HUES6 (cell line): ENCODE data around the gene AREG.

ENCODE experiments used
- H3K27ac ChIP-seq: 2 replicates; pipeline ENCODE4 v1.7.0; 2013; ENCODE audit warnings: low read depth, mild to moderate bottlenecking, low read length, inconsistent platforms
- H3K27me3 ChIP-seq: 2 replicates; pipeline ENCODE4 v1.6.1; 2013; ENCODE audit warnings: low read length; ENCODE audit not compliant: control insufficient read depth, insufficient read depth
- H3K36me3 ChIP-seq: 2 replicates; pipeline ENCODE4 v1.6.1; 2013; ENCODE audit warnings: low read length; ENCODE audit not compliant: control insufficient read depth, insufficient read depth
- H3K4me1 ChIP-seq: 2 replicates; pipeline ENCODE4 v1.6.1; 2013; ENCODE audit warnings: low read length; ENCODE audit not compliant: control insufficient read depth, insufficient read depth
- H3K4me3 ChIP-seq: 2 replicates; pipeline ENCODE4 v1.5.1; 2013; ENCODE audit warnings: low read depth, low read length
- H3K9ac ChIP-seq: one replicate; pipeline ENCODE4 v1.6.1; 2013; ENCODE audit warnings: mild to moderate bottlenecking, low read length
- H3K9me3 ChIP-seq: 2 replicates; pipeline ENCODE4 v1.6.1; 2013; ENCODE audit warnings: low read depth, low read length; ENCODE audit not compliant: control insufficient read depth, insufficient read depth

The AREG gene

DNA sequence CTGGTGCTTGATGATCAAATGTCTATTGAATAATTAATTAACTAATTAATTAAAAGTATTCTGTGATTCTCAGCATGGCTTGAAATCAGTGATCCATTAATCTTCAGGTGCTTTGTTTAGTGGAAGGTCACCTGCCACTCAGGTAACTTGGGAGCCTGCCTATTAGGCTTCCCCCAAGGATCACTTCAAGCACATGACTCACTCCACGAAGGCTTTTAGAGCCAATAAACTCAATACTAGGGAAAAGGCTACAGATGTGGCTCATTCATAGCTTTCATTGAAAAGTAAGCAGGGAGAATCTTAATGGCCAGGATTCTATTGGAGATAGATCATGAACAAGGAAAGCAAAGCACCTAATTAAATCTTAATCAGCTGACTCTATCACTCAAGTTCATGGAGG, 21.3 kb downstream of the AREG start:
- no peak overlapping the region for H3K9ac ChIP-seq
- no peaks in the 10 kb centered on the region for H3K9me3 ChIP-seq
- H3K4me3 ChIP-seq = no peak overlapping the region
- no peak overlapping the region for H3K27ac ChIP-seq
- H3K4me1 ChIP-seq = no peaks in the 10 kb centered on the region
- no peaks in the 10 kb centered on the region for H3K27me3 ChIP-seq
- no peaks in the 10 kb centered on the region for H3K36me3 ChIP-seq

DNA sequence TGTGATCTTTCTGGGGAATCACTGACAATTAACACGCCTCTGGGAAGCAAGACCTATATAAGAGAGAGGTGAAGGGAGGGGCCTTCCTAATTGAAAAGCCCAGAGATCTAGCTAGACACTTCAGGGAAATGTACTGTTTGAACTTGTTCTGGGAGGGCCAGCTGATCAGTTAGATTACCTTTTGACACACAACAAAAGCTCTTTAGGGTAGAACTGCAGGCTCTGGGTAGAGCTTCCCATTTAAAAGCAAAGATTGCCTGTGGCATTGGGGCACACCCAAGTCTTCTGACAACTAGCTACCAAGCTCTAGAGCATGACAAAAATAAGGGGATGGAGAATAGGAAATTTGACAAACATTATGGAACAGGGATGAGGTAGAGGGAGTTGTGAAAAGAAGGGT, 26.3 kb downstream of the AREG start:
- no peak overlapping the region for H3K27ac ChIP-seq
- no peaks in the 10 kb centered on the region for H3K27me3 ChIP-seq
- H3K9me3 ChIP-seq = no peaks in the 10 kb centered on the region
- H3K4me3 ChIP-seq = no peak overlapping the region
- H3K36me3 ChIP-seq = no peaks in the 10 kb centered on the region
- H3K9ac ChIP-seq = no peak overlapping the region
- no peaks in the 10 kb centered on the region for H3K4me1 ChIP-seq

DNA sequence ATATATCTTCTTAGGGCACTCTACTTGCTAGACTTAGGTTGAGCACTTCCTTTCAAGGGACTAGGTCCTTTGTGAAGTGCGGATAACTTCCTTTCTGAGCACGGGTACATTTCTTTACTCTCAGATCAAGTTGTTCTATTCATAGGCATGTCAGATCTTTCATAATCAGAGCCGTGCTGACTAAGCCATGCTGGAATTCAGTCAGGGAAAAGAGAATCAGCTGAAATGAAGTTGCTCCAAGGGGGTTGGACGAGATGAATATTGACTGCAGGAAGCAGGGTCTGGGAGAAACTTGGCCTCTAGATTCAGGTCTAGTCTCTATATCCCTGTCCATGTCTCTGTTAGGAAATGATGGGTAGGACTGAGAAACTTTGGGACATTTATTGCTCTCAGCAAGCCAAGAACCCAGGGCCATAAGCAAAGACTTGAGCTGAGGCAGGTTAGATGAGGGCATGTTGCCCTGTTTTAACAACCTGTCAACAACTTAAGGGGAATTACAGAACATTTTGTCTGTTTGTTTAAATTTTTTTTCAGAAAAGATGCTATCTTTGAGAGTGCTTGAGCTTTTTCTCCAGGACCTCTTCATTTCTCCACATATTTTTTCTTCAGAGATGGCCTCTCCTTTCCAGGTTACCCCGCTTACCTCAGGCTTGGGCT, 28.3 kb downstream of the AREG start:
- no peak overlapping the region for H3K9ac ChIP-seq
- H3K4me3 ChIP-seq = no peak overlapping the region
- no peaks in the 10 kb centered on the region for H3K36me3 ChIP-seq
- no peaks in the 10 kb centered on the region for H3K27me3 ChIP-seq
- H3K4me1 ChIP-seq = no peaks in the 10 kb centered on the region
- H3K27ac ChIP-seq = no peak overlapping the region
- no peaks in the 10 kb centered on the region for H3K9me3 ChIP-seq

DNA sequence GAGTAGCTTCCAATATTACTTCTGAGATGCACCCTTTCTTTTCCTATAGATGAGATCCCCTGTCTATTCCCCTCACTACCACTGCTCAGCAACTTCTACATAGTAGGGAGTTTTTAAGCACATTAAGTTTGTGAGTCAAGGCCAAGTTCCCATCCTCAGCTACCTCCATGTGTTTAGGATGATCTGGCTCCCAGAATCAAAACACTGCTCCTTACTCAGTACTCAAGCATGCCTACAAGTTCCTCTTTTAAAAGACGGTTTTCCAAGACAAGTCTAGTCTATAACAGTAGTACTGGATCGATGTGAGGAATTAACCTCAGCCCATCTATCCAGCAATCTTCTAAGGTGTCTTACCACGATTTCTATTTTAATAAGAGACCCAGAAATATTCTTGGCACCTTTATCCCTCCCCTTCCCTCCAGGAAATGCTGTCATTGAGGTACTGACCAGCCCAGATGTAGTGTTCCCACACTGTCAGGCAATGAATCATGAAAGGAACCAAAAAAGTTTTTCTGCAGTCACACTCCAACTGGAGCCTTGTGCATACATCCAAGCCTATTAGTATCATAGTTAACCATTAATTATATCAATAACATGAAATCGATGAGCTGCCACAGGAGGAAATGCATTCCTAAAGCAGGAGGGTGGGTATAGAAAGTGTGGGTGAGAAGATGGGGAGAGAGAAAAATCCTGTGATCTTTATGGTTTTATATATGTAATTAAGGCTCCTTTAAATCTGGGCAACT, 29.6 kb downstream of the AREG start:
- Histone ChIP-seq H3K36me3 (no peaks in the 10 kb centered on the region), H3K9ac (no peak overlapping the region), H3K4me3 (no peak overlapping the region), H3K27ac (no peak overlapping the region), H3K4me1 (no peaks in the 10 kb centered on the region), H3K9me3 (no peaks in the 10 kb centered on the region), H3K27me3 (no peaks in the 10 kb centered on the region)

DNA sequence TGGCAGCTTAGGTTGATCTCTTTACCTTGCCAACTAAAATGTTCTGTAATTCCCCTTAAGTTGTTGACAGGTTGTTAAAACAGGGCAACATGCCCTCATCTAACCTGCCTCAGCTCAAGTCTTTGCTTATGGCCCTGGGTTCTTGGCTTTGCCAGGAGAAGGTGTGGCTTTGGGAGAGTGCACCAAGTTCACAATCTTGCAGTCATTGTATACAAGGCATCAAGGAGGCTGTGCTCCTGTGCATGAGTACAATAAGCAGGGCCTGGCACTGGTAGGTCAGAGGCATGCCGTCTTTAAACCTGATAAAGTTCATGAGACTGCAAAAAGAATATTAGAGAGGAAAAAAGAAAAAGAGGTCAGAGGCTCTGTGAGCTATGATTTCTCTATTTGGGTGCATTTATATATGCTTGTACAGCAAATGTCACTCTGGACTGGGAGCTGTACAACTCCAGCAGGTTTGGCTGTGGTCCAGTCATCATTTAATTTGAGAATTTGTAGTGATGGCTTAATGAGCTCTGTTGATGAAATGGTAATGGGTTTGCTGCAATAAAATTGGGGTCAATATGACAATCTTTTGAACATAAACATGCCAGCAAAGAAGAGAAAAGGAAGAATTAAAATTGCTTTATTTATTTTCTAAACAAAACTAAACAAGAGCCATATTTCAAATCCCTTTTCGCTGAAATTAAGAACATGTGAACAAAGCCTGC, 30.3 kb downstream of the AREG start:
- Histone ChIP-seq H3K4me3 (no peak overlapping the region), H3K36me3 (no peaks in the 10 kb centered on the region), H3K4me1 (no peaks in the 10 kb centered on the region), H3K9me3 (no peaks in the 10 kb centered on the region), H3K27ac (no peak overlapping the region), H3K9ac (no peak overlapping the region), H3K27me3 (no peaks in the 10 kb centered on the region)

DNA sequence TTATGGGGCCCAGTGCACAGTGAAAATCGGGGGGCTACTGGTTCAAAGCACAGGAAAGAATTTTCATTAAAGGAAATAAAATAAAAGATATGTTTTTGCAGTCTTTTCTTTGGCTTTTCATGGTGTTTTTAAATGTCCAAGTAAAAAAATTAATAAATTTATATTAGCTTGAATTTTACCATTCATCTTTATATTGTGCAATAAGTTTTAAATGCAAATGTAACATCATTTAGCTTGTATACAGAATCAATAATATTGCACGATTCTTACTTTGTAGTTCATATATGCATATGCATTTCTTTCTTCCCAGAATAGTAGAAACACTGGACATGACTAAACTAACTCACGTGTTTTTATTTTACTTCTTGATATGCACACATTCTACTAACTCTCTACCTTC, 31.0 kb downstream of the AREG start:
- Histone ChIP-seq H3K9ac (no peak overlapping the region), H3K27me3 (no peaks in the 10 kb centered on the region), H3K36me3 (no peaks in the 10 kb centered on the region), H3K4me3 (no peak overlapping the region), H3K4me1 (no peaks in the 10 kb centered on the region), H3K27ac (no peak overlapping the region), H3K9me3 (no peaks in the 10 kb centered on the region)

DNA sequence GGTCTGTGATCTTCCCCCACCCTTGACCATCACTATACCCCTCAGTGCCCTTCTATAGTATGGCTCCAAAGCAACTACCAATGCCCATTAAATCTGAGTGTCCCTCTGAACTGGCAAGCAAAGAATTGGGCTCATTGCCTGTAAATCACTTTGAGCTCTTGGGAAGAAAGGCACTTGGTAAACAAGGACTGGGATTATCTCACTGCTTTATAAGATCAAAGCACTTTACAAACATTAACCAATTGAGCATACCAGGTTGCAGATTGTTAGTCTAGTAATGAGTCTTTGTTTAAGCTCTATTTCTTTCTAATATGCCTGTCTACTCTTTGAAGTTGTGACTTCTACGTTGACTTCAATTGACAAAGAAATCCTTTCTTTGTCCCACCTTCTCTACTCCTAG, 34.1 kb downstream of the AREG start:
- Histone ChIP-seq H3K4me3 (no peak overlapping the region), H3K27ac (no peak overlapping the region), H3K9me3 (no peaks in the 10 kb centered on the region), H3K36me3 (no peaks in the 10 kb centered on the region), H3K4me1 (no peaks in the 10 kb centered on the region), H3K9ac (no peak overlapping the region), H3K27me3 (no peaks in the 10 kb centered on the region)

DNA sequence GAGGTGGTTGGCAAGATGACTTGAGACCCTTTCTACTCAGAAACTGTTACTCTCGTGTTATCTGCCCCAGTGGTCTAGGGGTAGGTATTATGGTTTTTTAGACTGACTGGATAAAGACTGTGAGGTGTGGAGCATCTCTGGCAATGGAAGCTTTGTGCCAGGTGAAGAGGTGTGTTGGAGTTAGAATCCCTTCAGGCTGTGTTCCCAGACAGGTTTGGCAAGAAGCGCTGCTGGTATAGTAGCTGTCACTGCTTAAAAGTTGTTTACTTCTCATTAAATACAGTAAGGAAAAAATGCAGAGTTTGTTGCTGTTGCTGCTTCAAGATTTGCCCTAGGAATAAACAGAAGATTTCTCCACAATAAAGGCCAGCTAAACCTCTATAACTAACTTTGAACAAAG, 35.3 kb downstream of the AREG start:
- Histone ChIP-seq H3K36me3 (no peaks in the 10 kb centered on the region), H3K4me1 (no peaks in the 10 kb centered on the region), H3K9ac (no peak overlapping the region), H3K4me3 (no peak overlapping the region), H3K9me3 (no peaks in the 10 kb centered on the region), H3K27ac (no peak overlapping the region), H3K27me3 (no peaks in the 10 kb centered on the region)

DNA sequence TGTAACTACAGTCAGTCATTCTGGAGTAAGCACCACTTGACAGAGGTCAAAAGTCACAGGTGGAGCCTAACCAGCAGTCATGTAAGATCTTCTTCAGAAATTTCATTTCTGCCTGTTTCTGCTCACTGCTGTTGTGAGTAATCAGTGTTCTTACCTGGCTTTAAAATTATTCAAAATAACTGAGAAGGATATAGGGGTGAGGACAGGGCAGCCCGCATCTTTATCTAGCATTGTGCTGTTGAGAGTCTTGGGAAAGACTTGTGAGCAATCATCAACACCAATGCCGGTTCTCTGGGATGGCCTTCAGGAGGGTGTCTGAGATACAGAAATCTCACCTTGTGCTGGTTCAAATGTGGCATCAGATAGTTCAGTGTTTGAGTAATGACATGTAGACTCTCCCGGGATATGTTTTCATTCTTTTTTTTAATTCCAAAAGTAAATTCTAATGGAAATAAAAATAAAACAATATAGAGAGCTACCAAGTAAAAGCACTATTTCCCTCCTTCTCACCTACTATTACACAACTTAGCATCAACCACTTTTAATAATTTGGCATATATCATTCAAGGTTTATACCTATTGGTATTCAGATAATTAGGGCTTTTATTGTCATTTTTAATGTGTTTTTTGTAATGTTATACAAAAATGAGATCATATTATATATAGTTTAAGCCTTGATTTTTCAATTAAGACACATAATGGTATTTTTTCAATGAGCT, 37.1 kb downstream of the AREG start:
- no peaks in the 10 kb centered on the region for H3K4me1 ChIP-seq
- no peak overlapping the region for H3K9ac ChIP-seq
- H3K9me3 ChIP-seq = no peaks in the 10 kb centered on the region
- no peak overlapping the region for H3K4me3 ChIP-seq
- no peaks in the 10 kb centered on the region for H3K27me3 ChIP-seq
- H3K36me3 ChIP-seq = no peaks in the 10 kb centered on the region
- no peak overlapping the region for H3K27ac ChIP-seq

DNA sequence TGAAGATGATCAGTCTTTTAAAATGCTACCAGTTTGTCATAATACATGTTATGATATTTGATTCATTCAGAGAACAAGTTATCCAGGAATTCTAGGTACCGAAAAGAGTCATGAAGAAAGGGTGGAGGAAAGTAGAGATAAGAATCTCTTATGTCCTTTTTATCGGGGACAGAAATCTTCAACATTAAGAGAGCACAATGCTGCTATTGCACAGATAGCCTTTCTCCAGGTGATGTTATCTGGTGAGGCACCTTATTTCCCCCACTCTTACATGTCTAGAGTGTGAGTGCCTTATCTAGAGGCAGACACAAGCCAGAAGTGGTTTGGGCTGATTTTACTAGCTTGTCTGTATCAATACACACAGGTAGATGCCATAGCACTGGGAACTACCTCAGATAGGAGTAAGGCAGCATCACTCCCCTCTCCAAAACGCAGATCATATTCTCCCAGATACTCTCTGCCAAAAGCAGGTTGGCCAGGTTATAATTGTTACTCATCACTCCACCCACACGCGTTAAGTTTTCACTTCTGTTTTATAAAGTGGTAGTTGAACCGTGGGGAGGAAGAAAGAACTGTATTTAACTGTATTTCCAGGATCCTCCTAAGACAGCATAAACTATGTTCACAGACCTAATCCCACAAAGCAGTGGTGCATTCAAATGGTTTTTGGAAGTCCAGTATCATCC, 38.4 kb downstream of the AREG start:
- H3K4me3 ChIP-seq = no peak overlapping the region
- H3K4me1 ChIP-seq = no peaks in the 10 kb centered on the region
- no peaks in the 10 kb centered on the region for H3K36me3 ChIP-seq
- H3K27me3 ChIP-seq = no peaks in the 10 kb centered on the region
- H3K9ac ChIP-seq = no peak overlapping the region
- no peak overlapping the region for H3K27ac ChIP-seq
- H3K9me3 ChIP-seq = no peaks in the 10 kb centered on the region
